Skeletal muscle satellite cell (primary cell): ENCODE results near the gene COL26A1.

ENCODE experiments used
- H3K27me3 ChIP-seq: 2 replicates; pipeline ENCODE4 v1.7.0; 2013; ENCODE audit warnings: low read length; ENCODE audit not compliant: control insufficient read depth, insufficient read depth
- H3K36me3 ChIP-seq: 2 replicates; pipeline ENCODE4 v1.7.0; 2013; ENCODE audit warnings: mild to moderate bottlenecking, control low read depth, low read length; ENCODE audit not compliant: insufficient read depth
- H3K4me1 ChIP-seq: 2 replicates; pipeline ENCODE4 v1.7.0; 2013; ENCODE audit warnings: low read length; ENCODE audit not compliant: control insufficient read depth, insufficient read depth
- H3K4me2 ChIP-seq: 2 replicates; pipeline ENCODE4 v1.7.0; 2013; ENCODE audit warnings: mild to moderate bottlenecking, low read length
- H3K4me3 ChIP-seq: 2 replicates; pipeline ENCODE4 v1.7.0; 2013; ENCODE audit warnings: low read length
- H3K9ac ChIP-seq: 2 replicates; pipeline ENCODE4 v1.7.0; 2013; ENCODE audit warnings: mild to moderate bottlenecking, low read depth, low read length, moderate library complexity
- H3K9me3 ChIP-seq: replicated peaks from 2 replicates; pipeline ENCODE4 v1.7.0; 2013; ENCODE audit warnings: mild to moderate bottlenecking, control low read depth, low read length

The COL26A1 gene

DNA sequence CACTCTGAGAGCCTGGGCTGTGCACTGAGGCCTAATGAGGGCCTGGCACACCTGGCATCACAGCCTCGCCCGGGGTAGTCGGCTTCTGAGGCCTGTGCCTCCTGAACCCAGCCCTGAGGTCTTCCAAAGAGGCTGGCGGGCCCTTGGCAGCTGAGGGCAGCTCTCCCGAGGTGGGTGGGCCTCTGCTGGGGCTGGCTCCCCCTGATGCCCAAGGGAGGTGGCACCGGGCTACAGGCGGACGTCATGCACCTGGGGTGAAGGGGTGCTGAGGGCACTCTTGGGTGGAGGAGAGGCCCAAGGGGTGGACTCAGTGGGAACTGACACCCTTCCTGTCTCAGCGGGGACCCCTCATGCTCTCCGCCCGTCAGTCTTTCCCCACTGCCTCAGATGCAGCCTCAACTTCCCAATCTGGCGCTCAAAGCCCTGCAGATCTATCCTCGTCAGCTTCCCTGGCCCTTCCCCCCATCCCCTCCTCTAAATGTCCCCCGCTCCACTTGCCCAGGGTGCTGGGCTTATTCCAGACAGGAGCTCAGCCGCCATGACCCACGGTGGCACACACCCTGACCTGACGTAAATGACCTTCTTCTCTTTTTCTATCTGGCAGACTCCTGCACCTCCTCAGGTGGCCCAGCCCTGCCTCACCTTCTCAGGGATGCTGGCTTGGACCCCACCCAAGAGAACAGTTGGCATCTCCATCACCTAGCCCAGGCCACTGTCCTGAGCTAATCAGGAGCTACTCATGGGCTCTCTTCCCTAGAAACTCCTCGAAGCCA lies 228.2 kb downstream of the COL26A1 start:
- no peaks in the 10 kb centered on the region for H3K4me1 ChIP-seq
- H3K4me3 ChIP-seq: no peak overlapping the region
- no peaks in the 10 kb centered on the region for H3K9me3 ChIP-seq
- H3K9ac ChIP-seq: no peak overlapping the region
- no peaks in the 10 kb centered on the region for H3K36me3 ChIP-seq
- no peak overlapping the region for H3K4me2 ChIP-seq
- H3K27me3 ChIP-seq: peaks cover 17% of the 10 kb centered on the region

GRCh38 chr7:101591504-101591903 lies 228.8 kb downstream of the COL26A1 start:
- Histone ChIP-seq H3K9me3 (no peaks in the 10 kb centered on the region), H3K9ac (no peak overlapping the region), H3K4me1 (no peaks in the 10 kb centered on the region), H3K4me3 (no peak overlapping the region), H3K27me3 (peaks cover 17% of the 10 kb centered on the region), H3K4me2 (no peak overlapping the region), H3K36me3 (no peaks in the 10 kb centered on the region)

- Histone ChIP-seq H3K4me3 (no peak overlapping the region), H3K27me3 (peaks cover 22% of the 10 kb centered on the region), H3K4me1 (no peaks in the 10 kb centered on the region), H3K4me2 (no peak overlapping the region), H3K9me3 (no peaks in the 10 kb centered on the region), H3K36me3 (no peaks in the 10 kb centered on the region), H3K9ac (no peak overlapping the region)
Measured at GRCh38 chr7:101593556-101593955, 230.9 kb downstream of the COL26A1 start.

DNA sequence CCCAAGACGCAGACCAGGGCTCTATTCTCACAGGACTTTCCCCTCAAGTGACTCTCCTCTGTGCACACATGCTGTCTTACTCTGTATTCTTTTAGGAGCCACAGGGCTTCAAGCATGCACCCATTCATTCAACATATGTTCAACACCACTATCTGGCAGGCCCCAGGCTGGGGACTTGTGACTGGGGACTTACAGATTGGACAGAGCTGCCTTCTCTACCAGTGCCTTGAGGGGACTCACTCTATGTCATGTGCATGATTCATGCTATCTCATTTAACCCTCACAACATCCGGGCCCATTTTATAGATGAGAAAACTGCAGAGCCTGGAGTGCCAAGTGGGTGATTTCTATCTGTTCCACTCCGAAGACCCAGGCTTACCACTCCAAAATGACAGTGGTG lies 232.1 kb downstream of the COL26A1 start:
- H3K4me1 ChIP-seq: no peaks in the 10 kb centered on the region
- no peak overlapping the region for H3K9ac ChIP-seq
- no peak overlapping the region for H3K4me3 ChIP-seq
- H3K36me3 ChIP-seq: no peaks in the 10 kb centered on the region
- peaks cover 27% of the 10 kb centered on the region for H3K27me3 ChIP-seq
- H3K9me3 ChIP-seq: no peaks in the 10 kb centered on the region
- H3K4me2 ChIP-seq: no peak overlapping the region

DNA sequence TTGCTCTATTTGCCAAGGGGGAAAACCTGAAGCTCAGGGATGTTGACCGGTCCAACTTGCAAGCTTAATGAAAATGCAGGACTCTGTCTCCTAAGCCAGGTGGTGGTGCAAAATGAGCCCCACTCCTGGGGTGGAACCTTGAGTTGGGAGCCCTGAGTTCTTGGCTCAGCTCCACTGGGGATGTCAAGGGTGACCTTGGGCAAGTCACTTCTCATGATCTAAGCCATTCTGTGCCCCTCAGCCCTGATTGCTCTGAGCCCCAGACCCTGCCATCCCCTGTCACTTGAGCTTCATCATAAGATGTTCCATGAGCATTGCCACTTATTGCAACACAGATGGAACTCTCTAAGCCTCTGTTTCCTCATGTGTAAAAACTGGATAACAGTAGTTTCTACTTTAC lies 232.6 kb downstream of the COL26A1 start:
- no peak overlapping the region for H3K4me2 ChIP-seq
- H3K27me3 ChIP-seq: peaks cover 28% of the 10 kb centered on the region
- H3K4me3 ChIP-seq: no peak overlapping the region
- H3K9me3 ChIP-seq: no peaks in the 10 kb centered on the region
- H3K9ac ChIP-seq: no peak overlapping the region
- no peaks in the 10 kb centered on the region for H3K36me3 ChIP-seq
- no peaks in the 10 kb centered on the region for H3K4me1 ChIP-seq

DNA sequence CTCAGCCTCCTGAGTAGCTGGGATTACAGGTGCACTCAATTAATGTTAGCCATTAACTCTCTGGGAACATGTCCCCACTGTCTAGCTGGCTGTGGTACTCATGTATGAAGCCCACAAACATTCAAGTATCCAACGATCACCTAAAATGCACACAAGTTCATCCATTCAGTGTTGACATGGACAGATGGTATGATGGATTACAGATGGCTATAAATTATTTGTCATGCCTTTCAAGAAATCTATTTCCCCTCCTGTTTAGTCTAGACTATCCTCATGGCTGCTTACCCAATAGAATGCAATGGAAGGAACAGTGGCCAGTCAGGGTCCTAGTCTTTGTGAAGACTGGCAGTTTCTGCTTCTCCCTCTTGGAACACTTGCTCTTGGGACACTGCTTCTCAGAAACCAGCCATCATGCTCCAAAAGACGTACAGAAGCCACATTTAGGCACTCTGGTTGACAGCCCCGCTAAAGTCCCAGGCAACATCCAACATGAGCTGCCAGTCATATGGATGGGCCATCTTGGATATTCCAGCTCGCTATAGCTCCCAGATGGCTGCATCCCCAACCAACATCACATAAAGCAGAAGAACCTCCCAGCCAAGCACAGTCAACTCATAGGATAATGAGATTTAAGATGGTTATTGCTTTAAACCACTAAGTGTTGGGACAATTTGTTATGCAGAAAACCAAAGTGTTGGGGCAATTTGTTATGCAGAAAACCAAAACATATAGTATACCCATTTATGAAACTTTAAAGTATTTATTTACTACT lies 233.3 kb downstream of the COL26A1 start:
- H3K4me3 ChIP-seq: no peak overlapping the region
- H3K9me3 ChIP-seq: no peaks in the 10 kb centered on the region
- no peak overlapping the region for H3K4me2 ChIP-seq
- H3K36me3 ChIP-seq: no peaks in the 10 kb centered on the region
- H3K9ac ChIP-seq: no peak overlapping the region
- no peaks in the 10 kb centered on the region for H3K4me1 ChIP-seq
- H3K27me3 ChIP-seq: peaks cover 33% of the 10 kb centered on the region

- Histone ChIP-seq H3K9ac (no peak overlapping the region), H3K27me3 (peaks cover 42% of the 10 kb centered on the region), H3K4me3 (no peak overlapping the region), H3K36me3 (no peaks in the 10 kb centered on the region), H3K4me2 (no peak overlapping the region), H3K4me1 (no peaks in the 10 kb centered on the region), H3K9me3 (no peaks in the 10 kb centered on the region)
Measured at GRCh38 chr7:101596898-101597297, 234.2 kb downstream of the COL26A1 start.

DNA sequence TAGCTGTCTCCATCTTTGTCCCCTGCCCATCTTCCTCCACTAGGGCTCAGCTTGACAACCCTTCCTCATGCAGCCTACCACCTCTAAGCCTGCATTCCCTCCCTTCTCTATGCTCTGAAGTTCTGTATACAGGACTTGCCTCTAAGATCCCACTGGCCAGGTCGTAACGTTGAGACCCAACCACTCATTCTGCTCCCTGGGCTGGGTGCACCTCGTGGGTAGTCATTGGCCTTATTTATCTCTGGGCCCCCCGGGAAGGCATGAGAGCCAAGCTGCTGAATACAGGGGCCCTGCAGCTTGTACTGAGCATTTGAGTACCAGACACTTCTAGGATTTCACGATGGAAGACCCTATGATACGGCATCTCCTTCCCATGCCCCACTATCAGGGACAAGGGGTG lies 235.3 kb downstream of the COL26A1 start:
- Histone ChIP-seq H3K9me3 (no peaks in the 10 kb centered on the region), H3K4me1 (peaks cover 5% of the 10 kb centered on the region), H3K36me3 (no peaks in the 10 kb centered on the region), H3K9ac (no peak overlapping the region), H3K27me3 (peaks cover 43% of the 10 kb centered on the region), H3K4me3 (no peak overlapping the region), H3K4me2 (no peak overlapping the region)

DNA sequence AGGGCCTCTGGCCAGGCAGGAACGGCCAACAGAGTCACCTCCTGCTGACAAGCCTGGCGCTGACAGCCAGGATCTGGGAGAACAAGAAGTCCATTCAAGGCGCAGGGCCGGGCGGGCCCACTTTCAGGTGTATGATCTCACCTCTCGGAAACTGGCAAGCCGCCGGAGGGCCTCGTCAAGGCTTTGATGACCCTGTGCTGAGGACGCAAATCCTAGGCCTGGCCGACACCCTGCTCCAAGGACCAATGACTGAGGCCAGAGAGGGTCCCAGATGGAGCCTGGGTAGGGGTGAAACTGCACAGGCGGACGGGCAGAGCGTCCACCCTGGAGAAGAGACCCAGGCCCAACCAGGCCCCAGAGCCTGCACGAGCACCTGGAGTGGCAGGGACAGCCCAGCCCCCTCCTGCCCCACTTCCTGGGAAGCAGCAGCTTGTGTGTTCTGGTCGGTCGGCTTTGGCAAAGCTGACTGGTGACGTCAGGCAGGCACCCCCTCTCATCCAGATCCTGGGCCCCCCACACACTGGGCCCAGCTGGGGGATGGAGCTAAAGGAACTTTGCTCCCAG lies 235.8 kb downstream of the COL26A1 start:
- H3K4me1 ChIP-seq: peaks cover 7% of the 10 kb centered on the region
- no peak overlapping the region for H3K4me2 ChIP-seq
- no peaks in the 10 kb centered on the region for H3K36me3 ChIP-seq
- H3K9me3 ChIP-seq: no peaks in the 10 kb centered on the region
- peaks cover 39% of the 10 kb centered on the region for H3K27me3 ChIP-seq
- no peak overlapping the region for H3K9ac ChIP-seq
- H3K4me3 ChIP-seq: no peak overlapping the region

DNA sequence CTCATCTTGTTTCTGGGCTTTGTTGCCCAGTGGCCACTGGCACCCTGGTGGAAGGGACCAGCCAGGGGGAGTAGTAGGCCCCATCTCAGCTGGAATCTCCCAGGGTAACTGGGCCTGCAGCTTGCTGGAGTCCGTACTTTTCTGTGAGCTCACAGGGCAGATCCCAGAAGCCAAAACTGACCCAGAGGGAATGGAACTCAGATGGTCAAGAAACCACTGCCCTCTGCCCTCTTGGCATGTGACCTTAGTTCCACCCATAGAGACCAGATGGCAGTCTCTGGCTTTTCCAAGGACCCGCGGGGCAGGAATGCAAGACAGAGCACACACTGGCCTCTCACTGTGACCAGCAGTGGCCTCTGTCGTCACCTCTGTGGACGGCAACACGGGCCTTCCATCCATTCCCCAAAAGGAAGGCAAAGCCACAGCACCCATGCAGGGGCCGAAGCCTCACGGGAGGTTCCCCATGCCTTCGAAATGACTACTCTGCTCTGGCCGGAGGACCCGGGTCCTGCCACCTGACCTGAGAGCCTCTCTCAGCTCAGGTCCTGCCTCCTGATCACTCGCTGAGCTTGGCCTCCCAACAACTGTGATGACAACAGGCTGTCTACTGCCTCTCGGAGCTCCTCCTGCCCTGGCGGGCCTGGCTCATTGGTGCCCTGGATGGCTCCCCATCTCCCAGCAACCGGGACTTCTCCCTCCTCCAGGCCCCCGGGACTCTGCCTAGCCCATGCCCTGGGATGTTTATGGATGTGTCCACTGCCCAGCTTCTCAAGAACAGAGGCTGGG lies 236.5 kb downstream of the COL26A1 start:
- no peak overlapping the region for H3K9ac ChIP-seq
- H3K4me2 ChIP-seq: no peak overlapping the region
- no peaks in the 10 kb centered on the region for H3K9me3 ChIP-seq
- peaks cover 7% of the 10 kb centered on the region for H3K4me1 ChIP-seq
- no peaks in the 10 kb centered on the region for H3K36me3 ChIP-seq
- peaks cover 33% of the 10 kb centered on the region for H3K27me3 ChIP-seq
- H3K4me3 ChIP-seq: no peak overlapping the region

DNA sequence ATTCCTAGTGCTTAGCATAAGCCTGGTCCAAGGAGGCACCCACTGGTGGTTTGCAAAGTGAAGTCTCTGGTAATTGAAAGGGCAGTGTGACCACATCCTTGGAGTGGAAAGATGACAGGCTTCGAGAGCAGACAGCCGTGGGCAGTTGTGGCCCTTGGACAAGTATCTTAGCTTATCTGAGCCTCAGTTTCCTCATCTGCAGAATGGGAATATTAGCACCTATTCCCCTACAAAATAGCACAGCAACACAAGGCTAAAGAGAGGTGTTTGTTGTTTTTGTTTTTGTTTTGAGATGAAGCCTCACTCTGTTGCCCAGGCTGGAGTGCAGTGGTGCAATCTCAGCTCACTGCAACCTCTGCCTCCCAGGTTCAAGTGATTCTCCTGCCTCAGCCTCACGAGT lies 237.1 kb downstream of the COL26A1 start:
- peaks cover 33% of the 10 kb centered on the region for H3K27me3 ChIP-seq

More for the DNA sequence above, 237.1 kb downstream of the COL26A1 start:
- no peaks in the 10 kb centered on the region for H3K36me3 ChIP-seq
- no peak overlapping the region for H3K9ac ChIP-seq
- no peak overlapping the region for H3K4me3 ChIP-seq
- H3K4me2 ChIP-seq: no peak overlapping the region
- peaks cover 7% of the 10 kb centered on the region for H3K4me1 ChIP-seq
- H3K9me3 ChIP-seq: no peaks in the 10 kb centered on the region
